PC-3 (cell line): ENCODE results near the gene MAJIN.

Experiments
- EZH2phosphoT487 ChIP-seq: fragments of 300-600 bp; sonication (generic); IDR thresholded peaks from 2 replicates; pipeline ENCODE4 v1.6.1; 2018; ENCODE audit warnings: mild to moderate bottlenecking, antibody characterized with exemption, low read length, borderline replicate concordance
- TF ChIP-seq, protein P1 (sequence below): fragments of 300-600 bp; sonication (generic); conservative IDR thresholded peaks from 2 replicates; pipeline ENCODE4 v1.5.1; 2017; ENCODE audit warnings: antibody characterized with exemption, low read depth, mild to moderate bottlenecking, low read length

DNA sequence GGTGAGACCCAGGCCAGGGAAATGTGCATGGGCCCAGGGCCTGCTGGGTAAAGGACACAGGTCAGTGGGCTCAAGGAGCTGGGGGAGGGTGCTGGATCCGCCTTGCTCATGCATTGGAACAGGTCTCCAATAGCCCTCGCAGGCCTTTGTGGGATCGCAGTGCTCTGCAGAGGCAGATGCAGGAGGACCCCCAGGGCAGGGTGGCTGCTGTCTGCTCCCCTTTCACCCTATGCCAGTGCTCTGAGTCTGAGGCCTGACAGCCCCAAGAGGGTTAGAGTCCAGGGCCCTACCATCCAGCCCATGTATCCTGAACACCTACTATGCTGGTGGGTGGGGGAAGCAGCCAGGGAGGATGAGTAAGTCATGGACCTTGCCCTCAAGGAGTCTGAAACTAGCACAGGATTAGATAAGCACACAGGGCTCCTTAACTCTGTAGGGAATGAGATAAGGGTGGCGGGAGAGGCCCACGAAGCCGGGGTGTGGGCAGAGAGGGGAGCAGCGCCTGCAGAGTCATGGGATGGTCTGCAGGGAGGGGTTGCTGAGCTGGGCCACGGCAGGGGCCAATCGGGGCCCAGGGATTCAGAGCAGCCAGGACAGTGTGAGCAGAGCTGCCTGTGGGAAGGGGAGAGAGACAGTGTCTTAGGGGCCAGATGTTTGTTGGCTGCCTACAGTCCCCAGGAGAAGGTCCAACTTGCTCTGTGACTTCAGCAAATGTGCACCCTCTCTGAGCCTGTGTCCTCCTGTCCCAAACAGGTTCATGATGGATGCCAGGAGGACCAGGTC, 83.0 kb downstream of the MAJIN start:
- TF ChIP-seq, protein P1, sequence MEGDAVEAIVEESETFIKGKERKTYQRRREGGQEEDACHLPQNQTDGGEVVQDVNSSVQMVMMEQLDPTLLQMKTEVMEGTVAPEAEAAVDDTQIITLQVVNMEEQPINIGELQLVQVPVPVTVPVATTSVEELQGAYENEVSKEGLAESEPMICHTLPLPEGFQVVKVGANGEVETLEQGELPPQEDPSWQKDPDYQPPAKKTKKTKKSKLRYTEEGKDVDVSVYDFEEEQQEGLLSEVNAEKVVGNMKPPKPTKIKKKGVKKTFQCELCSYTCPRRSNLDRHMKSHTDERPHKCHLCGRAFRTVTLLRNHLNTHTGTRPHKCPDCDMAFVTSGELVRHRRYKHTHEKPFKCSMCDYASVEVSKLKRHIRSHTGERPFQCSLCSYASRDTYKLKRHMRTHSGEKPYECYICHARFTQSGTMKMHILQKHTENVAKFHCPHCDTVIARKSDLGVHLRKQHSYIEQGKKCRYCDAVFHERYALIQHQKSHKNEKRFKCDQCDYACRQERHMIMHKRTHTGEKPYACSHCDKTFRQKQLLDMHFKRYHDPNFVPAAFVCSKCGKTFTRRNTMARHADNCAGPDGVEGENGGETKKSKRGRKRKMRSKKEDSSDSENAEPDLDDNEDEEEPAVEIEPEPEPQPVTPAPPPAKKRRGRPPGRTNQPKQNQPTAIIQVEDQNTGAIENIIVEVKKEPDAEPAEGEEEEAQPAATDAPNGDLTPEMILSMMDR, result no peak
- TF ChIP-seq EZH2phosphoT487, result no peak
